ENCODE results near the gene S100A14. TPM values are rescaled to one million over a fixed set of nuclear protein-coding genes. Genes with fewer than 3 reads are reported as not detected.

S100A14 gene
- not detected in 2 replicates for total RNA-seq (2014; rRNA removed; shearing (Covaris generic))
- total RNA-seq (2022) = not detected in 2 replicates
- Bru-seq, nascent RNA = percentile 21 among the genes with signal in this experiment
- percentile 27 among the genes with signal in this experiment for BruChase-seq, experiment 1, labeled RNA remaining after a 6-hour chase
- BruChase-seq, experiment 2, labeled RNA remaining after a 2-hour chase = percentile 25 among the genes with signal in this experiment
- long read RNA-seq = 0 reads

DNA sequence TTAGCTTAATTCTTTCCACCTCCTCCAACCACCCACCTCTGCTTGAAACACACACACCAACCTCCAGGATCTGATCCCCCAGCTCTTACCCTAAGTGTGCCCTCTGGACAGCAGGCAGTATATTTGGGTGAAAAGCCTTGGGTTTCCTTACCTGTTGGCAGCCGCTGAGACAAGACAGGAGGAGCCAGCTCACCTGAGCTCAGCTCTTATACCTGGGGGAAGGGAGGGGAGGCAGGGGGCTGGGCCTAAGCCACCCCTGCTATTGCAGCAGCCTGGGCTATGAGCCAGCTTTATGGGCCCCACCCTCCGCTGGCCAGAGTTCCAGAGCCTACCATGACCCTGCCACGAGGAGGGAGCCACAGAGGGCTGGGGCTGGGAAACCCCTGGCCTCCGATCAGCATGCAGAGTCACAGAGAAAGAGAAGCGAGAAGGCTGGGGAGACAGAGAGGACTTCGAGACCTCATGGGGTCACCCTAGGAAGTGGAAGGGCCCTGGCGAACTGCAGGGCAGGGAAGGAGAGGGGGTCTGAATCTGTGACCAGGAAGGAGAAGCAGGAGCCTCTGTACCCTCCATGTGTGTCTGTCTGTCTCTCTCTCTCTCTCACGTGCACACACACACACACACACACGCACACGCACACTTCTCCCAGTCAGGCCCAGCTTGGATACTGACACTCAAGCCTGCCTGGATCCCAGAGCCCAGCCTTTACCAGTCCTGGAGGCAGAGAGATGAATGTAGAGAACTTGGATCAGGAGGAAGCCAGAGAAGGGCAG is at the start of gene S100A14:
Gene S100A14 (minus strand): TSS at position 182 of the 773 bp plus-strand sequence. CDS start 467 bp downstream, outside the sequence.
- Histone ChIP-seq H3K9me2 (ENCODE audit: insufficient read depth, low read length) (no peaks in the 10 kb centered on the region), H3K4me3 (ENCODE audit: low read depth, low read length, poor library complexity, severe bottlenecking) (no peak within 1 kb of the TSS), H3K27ac (ENCODE audit: low read depth, low read length, poor library complexity, severe bottlenecking) (no peak within 1 kb of the TSS), H2AFZ (ENCODE audit: low read length) (no peak within 1 kb of the TSS), H3K36me3 (ENCODE audit: insufficient read depth, low read length) (peaks cover 5% of the 10 kb centered on the region; the same call in 1 of the 2 replicates), H3K79me2 (ENCODE audit: insufficient read depth, low read depth, low read length) (no peaks in the 10 kb centered on the region), H3K9me3 (ENCODE audit: low read length) (no peaks in the 10 kb centered on the region), H4K20me1 (ENCODE audit: insufficient read depth, low read length) (no peaks in the 10 kb centered on the region), H3K4me1 (ENCODE audit: insufficient read depth, low read length, poor library complexity, severe bottlenecking) (peaks cover 5% of the 10 kb centered on the region), H3K4me2 (ENCODE audit: low read length) (no peak within 1 kb of the TSS)
- ChIA-PET CTCF (ENCODE audit: unreplicated experiment) (interaction anchor here (0.6 kb wide), 1 partner anchor 39 kb away, joined by 3 read pairs; no protein-coding TSS in a partner anchor), POLR2A (no interaction called here)
- no peak for DNase-seq (ENCODE audit: low spot score)
- intact Hi-C loops (cut with micrococcal nuclease; ENCODE audit: unreplicated experiment) = no loop called here
- TF ChIP-seq, protein P1, sequence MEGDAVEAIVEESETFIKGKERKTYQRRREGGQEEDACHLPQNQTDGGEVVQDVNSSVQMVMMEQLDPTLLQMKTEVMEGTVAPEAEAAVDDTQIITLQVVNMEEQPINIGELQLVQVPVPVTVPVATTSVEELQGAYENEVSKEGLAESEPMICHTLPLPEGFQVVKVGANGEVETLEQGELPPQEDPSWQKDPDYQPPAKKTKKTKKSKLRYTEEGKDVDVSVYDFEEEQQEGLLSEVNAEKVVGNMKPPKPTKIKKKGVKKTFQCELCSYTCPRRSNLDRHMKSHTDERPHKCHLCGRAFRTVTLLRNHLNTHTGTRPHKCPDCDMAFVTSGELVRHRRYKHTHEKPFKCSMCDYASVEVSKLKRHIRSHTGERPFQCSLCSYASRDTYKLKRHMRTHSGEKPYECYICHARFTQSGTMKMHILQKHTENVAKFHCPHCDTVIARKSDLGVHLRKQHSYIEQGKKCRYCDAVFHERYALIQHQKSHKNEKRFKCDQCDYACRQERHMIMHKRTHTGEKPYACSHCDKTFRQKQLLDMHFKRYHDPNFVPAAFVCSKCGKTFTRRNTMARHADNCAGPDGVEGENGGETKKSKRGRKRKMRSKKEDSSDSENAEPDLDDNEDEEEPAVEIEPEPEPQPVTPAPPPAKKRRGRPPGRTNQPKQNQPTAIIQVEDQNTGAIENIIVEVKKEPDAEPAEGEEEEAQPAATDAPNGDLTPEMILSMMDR (conservative IDR thresholded peaks at IDR 0.05; ENCODE audit: low read length) = no peak
- no peak for TF ChIP-seq EZH2phosphoT487 (IDR thresholded peaks at IDR 0.05; ENCODE audit: borderline replicate concordance, low read depth, low read length)
- no TSS peak for BruUV-seq (replicated peaks)

DNA sequence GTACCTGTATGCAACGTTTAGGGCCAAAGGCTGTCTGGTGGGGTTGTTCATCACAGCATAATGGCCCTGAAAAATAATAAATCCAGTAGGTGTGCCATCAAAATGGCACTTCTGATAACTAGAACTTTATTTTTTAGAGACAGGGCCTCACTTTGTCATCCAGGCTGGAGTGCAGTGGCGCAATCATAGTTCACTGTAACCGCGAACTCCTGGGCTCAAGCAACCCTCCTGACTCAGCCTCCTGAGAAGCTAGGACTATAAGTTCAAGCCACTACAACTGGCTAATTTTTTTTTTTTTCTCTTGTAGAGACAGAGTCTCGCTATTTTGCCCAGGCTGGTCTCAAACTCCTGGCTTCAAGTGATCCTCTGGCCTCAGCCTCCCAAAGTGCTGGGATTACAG is 47.1 kb upstream of the S100A14 start:
- no peak for TF ChIP-seq EZH2phosphoT487 (IDR thresholded peaks at IDR 0.05; ENCODE audit: borderline replicate concordance, low read depth, low read length)
- TF ChIP-seq, protein P1 (conservative IDR thresholded peaks at IDR 0.05; ENCODE audit: low read length) = no peak
- H3K27ac ChIP-seq (ENCODE audit: low read depth, low read length, poor library complexity, severe bottlenecking) = no peak overlapping the region
- H3K79me2 ChIP-seq (ENCODE audit: insufficient read depth, low read depth, low read length) = peaks cover 28% of the 10 kb centered on the region
- no peak overlapping the region for H3K4me2 ChIP-seq (ENCODE audit: low read length)
- POLR2A ChIA-PET = interaction anchor here (2.7 kb wide), 1 partner anchor 29 kb away, joined by 7 read pairs; the partner anchor contains the start of gene CHTOP
- DNase-seq (ENCODE audit: low spot score) = no peak
- no peaks in the 10 kb centered on the region for H3K9me2 ChIP-seq (ENCODE audit: insufficient read depth, low read length)
- BruUV-seq (replicated peaks) = no TSS peak
- CTCF ChIA-PET (ENCODE audit: unreplicated experiment) = no interaction called here
- H3K4me3 ChIP-seq (ENCODE audit: low read depth, low read length, poor library complexity, severe bottlenecking) = no peak overlapping the region
- H3K36me3 ChIP-seq (ENCODE audit: insufficient read depth, low read length) = peaks cover 83% of the 10 kb centered on the region
- H4K20me1 ChIP-seq (ENCODE audit: insufficient read depth, low read length) = peaks cover 8% of the 10 kb centered on the region; the same call in 1 of the 2 replicates
- intact Hi-C loops (cut with micrococcal nuclease; ENCODE audit: unreplicated experiment) = no loop called here
- H3K9me3 ChIP-seq (ENCODE audit: low read length) = no peaks in the 10 kb centered on the region
- H3K4me1 ChIP-seq (ENCODE audit: insufficient read depth, low read length, poor library complexity, severe bottlenecking) = peaks cover 18% of the 10 kb centered on the region
- H2AFZ ChIP-seq (ENCODE audit: low read length) = no peak overlapping the region

Measured in OCI-LY7 (cell line).